ENCODE data around the gene NAA38.

- TF ChIP-seq CTCF (IDR thresholded peaks at IDR 0.05), result no peak
- TF ChIP-seq POLR2A (IDR thresholded peaks at IDR 0.05), result no peak
Measured at GRCh38 chr17:7882629-7883028, 25.3 kb upstream of the NAA38 start.

Measured in thyroid gland (tissue), 4 donors.